PC-3 (cell line): Measurements from ENCODE around the gene DOK7.

ENCODE experiments used
- CTCF ChIP-seq: fragments of 300-600 bp; sonication (generic); conservative IDR thresholded peaks from 2 replicates; pipeline ENCODE4 v1.5.1; 2017; ENCODE audit warnings: antibody characterized with exemption, low read depth, mild to moderate bottlenecking, low read length
- EZH2 ChIP-seq: fragments of 300-600 bp; sonication (generic); IDR thresholded peaks from one replicate; pipeline ENCODE4 v1.6.1; 2017; ENCODE audit warnings: antibody characterized with exemption, mild to moderate bottlenecking, low read length; ENCODE audit not compliant: unreplicated experiment
- EZH2phosphoT487 ChIP-seq: fragments of 300-600 bp; sonication (generic); IDR thresholded peaks from 2 replicates; pipeline ENCODE4 v1.6.1; 2018; ENCODE audit warnings: mild to moderate bottlenecking, antibody characterized with exemption, low read length, borderline replicate concordance

GRCh38 chr4:3439391-3439790 is 23.7 kb upstream of the DOK7 start:
- no peak for TF ChIP-seq EZH2
- TF ChIP-seq EZH2phosphoT487: no peak
- TF ChIP-seq CTCF: no peak
